ENCODE results near the gene FAXDC2. TPM values are rescaled to one million over a fixed set of nuclear protein-coding genes. Genes with fewer than 3 reads are reported as not detected.

FAXDC2 gene
- total and polyA plus RNA-seq, 10 of the 15 experiments (the other 5 are each of a cell fraction or from before 2014, with no cell fraction given), result 0.13 to 1.8 (median 0.35) TPM

GRCh38 chr5:154865466-154866184, 15.2 kb upstream of the FAXDC2 start:
- Histone ChIP-seq H3K79me2 (ENCODE audit: control insufficient read depth, insufficient read depth, low read length) (peaks cover 32% of the 10 kb centered on the region), H4K20me1 (ENCODE audit: control insufficient read depth, insufficient read depth) (no peaks in the 10 kb centered on the region; the same call in 1 of the 2 replicates), H3K9ac (ENCODE audit: control insufficient read depth, insufficient read depth, low read length) (no peak overlapping the region), H3K4me1 (ENCODE audit: control insufficient read depth, insufficient read depth, low read length) (peaks cover 13% of the 10 kb centered on the region; the same call in 1 of the 2 replicates), H3K27me3 (replicated peaks in 1 of 2; ENCODE audit: control insufficient read depth in 2 of 2, insufficient read depth in 2 of 2, low read length in 1 of 2) (no peaks in the 10 kb centered on the region), H3K27ac (ENCODE audit: control insufficient read depth, insufficient read depth) (no peak overlapping the region), H3K4me2 (ENCODE audit: control insufficient read depth, insufficient read depth) (no peak overlapping the region), H3K9me3 (replicated peaks; ENCODE audit: control insufficient read depth, insufficient read depth, low read length) (no peaks in the 10 kb centered on the region), H2AFZ (ENCODE audit: control insufficient read depth, low read depth, low read length) (no peak overlapping the region), H3K4me3 (no peak overlapping the region), H3K36me3 (ENCODE audit: control insufficient read depth in 2 of 2, insufficient read depth in 2 of 2, low read length in 1 of 2) (peaks cover 3 to 13% of the 10 kb centered on the region in 2 experiments)
- FAIRE-seq (no peak), DNase-seq (ENCODE audit: low read depth, low spot score) (no peak), ATAC-seq (no peak)
- ChIA-PET SMC1A (ENCODE audit: uncharacterized antibody, unreplicated experiment) (no interaction called here), RAD21 (ENCODE audit: unreplicated experiment) (no interaction called here), POLR2A (no interaction called here), CTCF (interaction anchor here (0.5 kb wide), 1 partner anchor 40 kb away, joined by 4 read pairs; no protein-coding TSS in a partner anchor)
- TSS peak; percentile 15 for BruUV-seq (replicated peaks)
- intact Hi-C loops (cut with micrococcal nuclease; ENCODE audit: unreplicated experiment) (no loop called here), in situ Hi-C loops (cut with MboI) (no loop called here)
- 97% methylated on average over 5 of the region's 5 CpGs for WGBS (ENCODE audit: insufficient coverage, insufficient replicate concordance, low lambda C conversion rate, missing lambda C conversion rate)
- TF ChIP-seq JUNB (IDR thresholded peaks at IDR 0.05) (no peak), REST (IDR thresholded peaks at IDR 0.05; ENCODE audit: low read depth, low read length) (no peak), NR2F1 (conservative IDR thresholded peaks at IDR 0.05) (no peak), HDAC6 (IDR thresholded peaks at IDR 0.05; ENCODE audit: unreplicated experiment) (no peak), CEBPB (IDR thresholded peaks at IDR 0.05; ENCODE audit: borderline replicate concordance in 1 of 2, low read depth in 2 of 2, low read length in 2 of 2) (no peak), HDAC2 (IDR thresholded peaks at IDR 0.05) (no peak), NKRF (conservative IDR thresholded peaks at IDR 0.05) (no peak), SREBF2 (IDR thresholded peaks at IDR 0.05; ENCODE audit: low read length) (no peak), NBN (IDR thresholded peaks at IDR 0.05) (no peak), IRF5 (IDR thresholded peaks at IDR 0.05; ENCODE audit: borderline replicate concordance) (no peak), SP1 (IDR thresholded peaks at IDR 0.05; ENCODE audit: low read depth, low read length) (no peak), ATF3 (IDR thresholded peaks at IDR 0.05; ENCODE audit: borderline replicate concordance, extremely low read depth, low read depth, low read length) (no peak), E4F1 (IDR thresholded peaks at IDR 0.05; ENCODE audit: borderline replicate concordance, partially characterized antibody) (no peak), ZNF207 (IDR thresholded peaks at IDR 0.05; ENCODE audit: borderline replicate concordance) (no peak), KDM1A (IDR thresholded peaks at IDR 0.05; ENCODE audit: borderline replicate concordance) (no peak)
